SU-DHL-6 (cell line): Measurements from ENCODE around the gene ACTR6.

ENCODE experiments used
- EZH2phosphoT487 ChIP-seq: fragments of 200-600 bp; sonication (generic), shearing (Covaris generic); conservative IDR thresholded peaks from 2 replicates; pipeline ENCODE4 v1.6.1; 2018; ENCODE audit warnings: mild to moderate bottlenecking, antibody characterized with exemption, low read length, moderate library complexity, mixed read lengths
- TF ChIP-seq, protein P1 (sequence below): fragments of 200-600 bp; sonication (generic); IDR thresholded peaks from one replicate; pipeline ENCODE4 v1.5.1; 2017; ENCODE audit warnings: antibody characterized with exemption, mild to moderate bottlenecking, low read length, moderate library complexity; ENCODE audit not compliant: insufficient read depth, poor library complexity, severe bottlenecking

DNA sequence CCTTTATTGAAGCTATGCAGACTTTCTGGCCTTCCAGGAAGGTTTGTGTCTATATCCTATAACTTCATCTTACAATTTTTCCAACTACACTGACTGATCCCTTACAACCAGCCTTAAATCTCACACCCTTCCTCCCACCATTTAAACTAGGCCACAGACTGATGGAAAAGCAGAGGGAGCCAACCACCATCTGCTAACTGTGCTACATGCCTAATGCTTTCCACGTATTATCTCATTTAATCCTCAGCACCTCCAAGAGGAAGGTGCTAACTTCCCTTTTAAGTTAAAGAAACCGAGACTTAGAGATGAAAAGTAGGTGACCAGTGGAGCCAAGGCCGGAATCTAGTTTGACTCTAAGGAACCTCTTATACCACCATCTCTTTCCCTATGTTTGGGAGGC, 35.3 kb upstream of the ACTR6 start:
- TF ChIP-seq, protein P1, sequence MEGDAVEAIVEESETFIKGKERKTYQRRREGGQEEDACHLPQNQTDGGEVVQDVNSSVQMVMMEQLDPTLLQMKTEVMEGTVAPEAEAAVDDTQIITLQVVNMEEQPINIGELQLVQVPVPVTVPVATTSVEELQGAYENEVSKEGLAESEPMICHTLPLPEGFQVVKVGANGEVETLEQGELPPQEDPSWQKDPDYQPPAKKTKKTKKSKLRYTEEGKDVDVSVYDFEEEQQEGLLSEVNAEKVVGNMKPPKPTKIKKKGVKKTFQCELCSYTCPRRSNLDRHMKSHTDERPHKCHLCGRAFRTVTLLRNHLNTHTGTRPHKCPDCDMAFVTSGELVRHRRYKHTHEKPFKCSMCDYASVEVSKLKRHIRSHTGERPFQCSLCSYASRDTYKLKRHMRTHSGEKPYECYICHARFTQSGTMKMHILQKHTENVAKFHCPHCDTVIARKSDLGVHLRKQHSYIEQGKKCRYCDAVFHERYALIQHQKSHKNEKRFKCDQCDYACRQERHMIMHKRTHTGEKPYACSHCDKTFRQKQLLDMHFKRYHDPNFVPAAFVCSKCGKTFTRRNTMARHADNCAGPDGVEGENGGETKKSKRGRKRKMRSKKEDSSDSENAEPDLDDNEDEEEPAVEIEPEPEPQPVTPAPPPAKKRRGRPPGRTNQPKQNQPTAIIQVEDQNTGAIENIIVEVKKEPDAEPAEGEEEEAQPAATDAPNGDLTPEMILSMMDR: no peak
- no peak for TF ChIP-seq EZH2phosphoT487
